ENCODE measurements around the gene PROZ. TPM values are rescaled to one million over a fixed set of nuclear protein-coding genes. Genes with fewer than 3 reads are reported as not detected.
A peak's percentile ranks its signal among the peaks of the same experiment; 100 is the strongest.

PROZ gene
- total and polyA plus RNA-seq, 9 of the 15 experiments (the other 6 are each of a cell fraction or from before 2014, with no cell fraction given) = not detected

DNA sequence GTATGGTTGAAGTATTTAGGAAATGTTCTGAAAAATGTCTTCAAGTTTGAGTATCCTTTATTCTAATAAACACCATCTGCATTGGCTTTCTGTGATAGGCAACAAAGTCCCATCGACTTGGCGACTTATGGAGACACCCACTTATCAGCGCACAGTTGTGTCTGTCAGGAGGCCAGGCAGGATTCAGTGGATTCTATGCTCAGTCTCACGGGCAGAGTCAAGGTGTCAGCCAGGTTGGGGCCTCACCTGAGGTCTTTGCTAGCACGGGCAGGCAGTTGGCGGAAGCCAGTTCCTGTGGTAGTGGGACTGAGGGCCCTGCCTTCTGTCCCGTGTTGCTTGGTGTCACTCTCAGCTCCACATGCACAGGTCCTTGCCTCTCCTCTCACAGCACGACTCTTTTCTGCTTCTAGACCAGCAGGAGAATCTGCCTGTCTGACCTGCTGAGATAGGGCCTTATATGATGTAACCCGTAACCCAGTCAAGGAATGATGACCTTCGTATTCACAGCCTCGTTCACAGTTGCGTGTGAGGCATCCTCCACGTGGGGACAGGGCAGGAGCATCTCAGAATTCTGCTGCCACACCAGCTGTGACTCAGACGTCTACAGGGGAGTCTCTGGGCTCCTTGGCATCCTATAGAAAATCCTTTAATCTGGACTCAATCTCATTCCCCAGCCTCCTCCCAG lies 61.0 kb downstream of the PROZ start (continued):
- TF ChIP-seq, protein P1, sequence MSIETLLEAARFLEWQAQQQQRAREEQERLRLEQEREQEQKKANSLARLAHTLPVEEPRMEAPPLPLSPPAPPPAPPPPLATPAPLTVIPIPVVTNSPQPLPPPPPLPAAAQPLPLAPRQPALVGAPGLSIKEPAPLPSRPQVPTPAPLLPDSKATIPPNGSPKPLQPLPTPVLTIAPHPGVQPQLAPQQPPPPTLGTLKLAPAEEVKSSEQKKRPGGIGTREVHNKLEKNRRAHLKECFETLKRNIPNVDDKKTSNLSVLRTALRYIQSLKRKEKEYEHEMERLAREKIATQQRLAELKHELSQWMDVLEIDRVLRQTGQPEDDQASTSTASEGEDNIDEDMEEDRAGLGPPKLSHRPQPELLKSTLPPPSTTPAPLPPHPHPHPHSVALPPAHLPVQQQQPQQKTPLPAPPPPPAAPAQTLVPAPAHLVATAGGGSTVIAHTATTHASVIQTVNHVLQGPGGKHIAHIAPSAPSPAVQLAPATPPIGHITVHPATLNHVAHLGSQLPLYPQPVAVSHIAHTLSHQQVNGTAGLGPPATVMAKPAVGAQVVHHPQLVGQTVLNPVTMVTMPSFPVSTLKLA (conservative IDR thresholded peaks at IDR 0.05) = peak; percentile 40 to 65; a peak in 3 of 4 replicates
- 0 out of 2 replicates have a peak, but pooled peaks have one; percentile 14 for TF ChIP-seq NCOA1 (IDR thresholded peaks at IDR 0.05; ENCODE audit: low read depth)
- no peak for TF ChIP-seq SNIP1 (IDR thresholded peaks at IDR 0.05; ENCODE audit: low read depth)

DNA sequence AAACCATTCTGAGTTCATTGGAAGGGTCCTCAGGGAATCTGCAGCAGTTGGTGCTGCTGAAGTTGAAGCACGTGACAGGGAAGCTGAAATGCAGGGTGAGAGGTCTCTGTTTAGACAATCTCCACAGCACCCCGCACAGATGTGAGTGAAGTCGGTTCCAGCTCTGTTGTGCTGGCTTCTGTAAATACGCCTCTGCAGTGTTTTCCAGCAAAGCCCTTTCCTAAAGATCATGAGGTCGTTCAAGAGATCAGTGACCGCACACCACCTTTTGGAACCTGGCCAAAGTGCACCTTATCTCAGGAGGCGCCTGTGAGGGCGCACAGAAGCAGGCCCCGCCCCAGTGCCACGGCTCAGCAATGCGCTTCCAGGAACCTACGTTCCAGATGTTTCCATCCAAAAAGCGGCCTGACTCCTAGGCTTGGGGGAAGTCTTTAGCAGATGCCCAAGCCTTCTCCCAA lies 61.7 kb downstream of the PROZ start:
- H3K4me2 ChIP-seq (ENCODE audit: insufficient read depth, low read length) = peak overlapping the region; percentile 76
- ATAC-seq (peak; percentile 81), FAIRE-seq (peak; percentile 94), DNase-seq (ENCODE audit: extremely low read depth in 1 of 4, low spot score in 3 of 4) (peak; percentile 65 to 94 (median 72))
- H3K9me1 ChIP-seq (ENCODE audit: control insufficient read depth, insufficient read depth, low read length) = peaks cover 8% of the 10 kb centered on the region
- H3K36me3 ChIP-seq (ENCODE audit: control insufficient read depth, insufficient read depth, low read length) = peaks cover 66% of the 10 kb centered on the region
- intact Hi-C loops (cut with micrococcal nuclease) = loop anchor here (1.0 kb wide), 1 partner anchor 12 kb away; the partner anchor contains the start of gene PCID2
- H3K27ac ChIP-seq (ENCODE audit: extremely low read depth, low read depth, low read length) = peak overlapping the region; percentile 85
- ChIA-PET CTCF (ENCODE audit: low intra/inter-chr PET ratio) (no interaction called here), POLR2A (interaction anchor here (0.7 to 2.1 kb wide), 2 partner anchors 10 to 72 kb away, joined by 3 to 11 read pairs; partner anchors contain the start of gene CUL4A)
- peaks cover 14% of the 10 kb centered on the region for H4K20me1 ChIP-seq (replicated peaks; ENCODE audit: control insufficient read depth, insufficient read depth, low read length)
- H3K9me3 ChIP-seq (replicated peaks; ENCODE audit: control insufficient read depth, insufficient read depth, low read depth, low read length) = no peaks in the 10 kb centered on the region
- H3K9ac ChIP-seq (ENCODE audit: insufficient read depth in 1 of 2, low read depth in 2 of 2, low read length in 2 of 2) = peak overlapping the region; percentile 49 to 60; a peak in 3 of 4 replicates
- in situ Hi-C loops (cut with MboI) = no loop called here
- H3K79me2 ChIP-seq (ENCODE audit: control insufficient read depth, insufficient read depth, low read length) = peaks cover 96% of the 10 kb centered on the region
- H3K4me3 ChIP-seq = no peak overlapping the region
- 0 out of 2 replicates have a peak overlapping the region, but pooled peaks have one; percentile 17 for H2AFZ ChIP-seq (ENCODE audit: low read depth, low read length)
- WGBS (ENCODE audit: insufficient coverage, low coverage, missing lambda C conversion rate) = under 1% methylated on average over 13 of the region's 13 CpGs
- no peaks in the 10 kb centered on the region for H3K27me3 ChIP-seq (ENCODE audit: control insufficient read depth in 2 of 2, insufficient read depth in 2 of 2, low read length in 2 of 2)
- no TSS peak for BruUV-seq (replicated peaks)
- H3K4me1 ChIP-seq (replicated peaks in 1 of 2; ENCODE audit: control insufficient read depth in 2 of 2, insufficient read depth in 2 of 2, low read length in 2 of 2) = peaks cover 40 to 50% of the 10 kb centered on the region in 2 experiments
- TF ChIP-seq PURB (CRISPR knock-in tag; IDR thresholded peaks at IDR 0.05; ENCODE audit: low read depth) (no peak), POLR2AphosphoS5 (IDR thresholded peaks at IDR 0.05; ENCODE audit: control insufficient read depth, insufficient read depth, low read depth, low read length) (peak; percentile 77), E2F3 (CRISPR knock-in tag; IDR thresholded peaks at IDR 0.05) (no peak), HLTF (IDR thresholded peaks at IDR 0.05) (no peak), BCOR (IDR thresholded peaks at IDR 0.05) (peak; percentile 35; the same call in 1 of the 2 replicates), DMBX1 (CRISPR knock-in tag; IDR thresholded peaks at IDR 0.05; ENCODE audit: borderline replicate concordance) (no peak), FOXM1 (IDR thresholded peaks at IDR 0.05; ENCODE audit: low read depth) (no peak), FOXM1 (CRISPR knock-in tag; IDR thresholded peaks at IDR 0.05; ENCODE audit: low read depth) (no peak), TCF3 (CRISPR knock-in tag; IDR thresholded peaks at IDR 0.05) (peak; percentile 73), CBX5 (IDR thresholded peaks at IDR 0.05; ENCODE audit: borderline replicate concordance, low read depth) (no peak), NR2C1 (IDR thresholded peaks at IDR 0.05) (no peak), NR2C1 (tag; IDR thresholded peaks at IDR 0.05) (peak; percentile 28; the same call in 1 of the 2 replicates), PTRF (tag; IDR thresholded peaks at IDR 0.05) (no peak), SMARCA4 (IDR thresholded peaks at IDR 0.05) (peak; percentile 30; the same call in 1 of the 2 replicates), ZFP36 (IDR thresholded peaks at IDR 0.05; ENCODE audit: low read depth, low read length, partially characterized antibody) (no peak)
- TF ChIP-seq, protein P2, sequence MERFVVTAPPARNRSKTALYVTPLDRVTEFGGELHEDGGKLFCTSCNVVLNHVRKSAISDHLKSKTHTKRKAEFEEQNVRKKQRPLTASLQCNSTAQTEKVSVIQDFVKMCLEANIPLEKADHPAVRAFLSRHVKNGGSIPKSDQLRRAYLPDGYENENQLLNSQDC (CRISPR knock-in tag; IDR thresholded peaks at IDR 0.05) = no peak
- TF ChIP-seq, protein P3, sequence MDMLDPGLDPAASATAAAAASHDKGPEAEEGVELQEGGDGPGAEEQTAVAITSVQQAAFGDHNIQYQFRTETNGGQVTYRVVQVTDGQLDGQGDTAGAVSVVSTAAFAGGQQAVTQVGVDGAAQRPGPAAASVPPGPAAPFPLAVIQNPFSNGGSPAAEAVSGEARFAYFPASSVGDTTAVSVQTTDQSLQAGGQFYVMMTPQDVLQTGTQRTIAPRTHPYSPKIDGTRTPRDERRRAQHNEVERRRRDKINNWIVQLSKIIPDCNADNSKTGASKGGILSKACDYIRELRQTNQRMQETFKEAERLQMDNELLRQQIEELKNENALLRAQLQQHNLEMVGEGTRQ (CRISPR knock-in tag; IDR thresholded peaks at IDR 0.05) = peak; percentile 51

Data from K562 (cell line).